ENCODE data around the gene STRC. TPM values are rescaled to one million over a fixed set of nuclear protein-coding genes. Genes with fewer than 3 reads are reported as not detected.
"Not testable (repeated sequence)": the region's sequence is repeated elsewhere in the genome, so short reads cannot be mapped to it uniquely, and the experiment has no call there.

STRC gene
- total RNA-seq (2013): 0.12 TPM
- polyA plus RNA-seq: under 1 TPM in 1 of 3 donors, not detected in 2; 0.37 TPM
- 0.08 and 0.14 TPM in 2 replicates for polyA minus RNA-seq
- total RNA-seq: 0 to 1.0 (median 0.08) reads per million in 11 experiments

GRCh38 chr15:43618700-43619099 is at the start of gene STRC:
Gene STRC, minus strand, starts transcription at chr15:43618800. Its CDS starts 78 bp downstream, at chr15:43618722.
- H3K4me1 Mint-ChIP-seq; H3K4me2 ChIP-seq (replicated peaks; ENCODE audit: extremely low read depth, low read length, poor library complexity, severe bottlenecking); H3K27ac Mint-ChIP-seq; H3K36me3 Mint-ChIP-seq; H3K4me1 ChIP-seq (ENCODE audit: control insufficient read depth in 1 of 2, insufficient read depth in 2 of 2, low read length in 2 of 2); intact Hi-C loops (cut with micrococcal nuclease); H3K27me3 ChIP-seq (ENCODE audit: control insufficient read depth in 2 of 2, insufficient read depth in 2 of 2, low read length in 2 of 2); H3K36me3 ChIP-seq (replicated peaks in 1 of 2; ENCODE audit: control insufficient read depth in 1 of 2, insufficient read depth in 2 of 2, low read length in 2 of 2); H3K9me3 Mint-ChIP-seq; H3K27ac ChIP-seq (ENCODE audit: low read depth in 1 of 2, low read length in 2 of 2); H3K9me3 ChIP-seq (replicated peaks in 1 of 2; ENCODE audit: control insufficient read depth in 1 of 2, insufficient read depth in 1 of 2, low read length in 2 of 2); H4K20me1 ChIP-seq (ENCODE audit: insufficient read depth, low read length); H3K79me2 ChIP-seq (ENCODE audit: insufficient read depth, low read length); H3K9ac ChIP-seq (ENCODE audit: insufficient read depth, low read length, poor library complexity, severe bottlenecking); H3K4me3 Mint-ChIP-seq; H2AFZ ChIP-seq (ENCODE audit: insufficient read depth, low read depth, low read length, poor library complexity, severe bottlenecking); DNase-seq; H3K4me3 ChIP-seq (replicated peaks in 1 of 3; ENCODE audit: low read depth in 2 of 3, low read length in 3 of 3): not testable (repeated sequence)
- no CpG with 5 or more reads among the region's 2 CpGs for WGBS (ENCODE audit: insufficient coverage)
- H3K27me3 Mint-ChIP-seq (ENCODE audit: low read depth in 3 of 3): peaks cover 7 to 14% (median 8%) of the 10 kb centered on the region in 3 donors

- H2AFZ ChIP-seq (ENCODE audit: insufficient read depth, low read depth, low read length, poor library complexity, severe bottlenecking); H3K79me2 ChIP-seq (ENCODE audit: insufficient read depth, low read length); H3K9me3 Mint-ChIP-seq; H3K4me1 Mint-ChIP-seq; intact Hi-C loops (cut with micrococcal nuclease); H3K27me3 Mint-ChIP-seq (ENCODE audit: low read depth in 3 of 3); H3K27ac Mint-ChIP-seq; H4K20me1 ChIP-seq (ENCODE audit: insufficient read depth, low read length); H3K9me3 ChIP-seq (replicated peaks in 1 of 2; ENCODE audit: control insufficient read depth in 1 of 2, insufficient read depth in 1 of 2, low read length in 2 of 2); H3K4me3 ChIP-seq (replicated peaks in 1 of 3; ENCODE audit: low read depth in 2 of 3, low read length in 3 of 3); H3K4me2 ChIP-seq (replicated peaks; ENCODE audit: extremely low read depth, low read length, poor library complexity, severe bottlenecking); H3K36me3 ChIP-seq (replicated peaks in 1 of 2; ENCODE audit: control insufficient read depth in 1 of 2, insufficient read depth in 2 of 2, low read length in 2 of 2); H3K9ac ChIP-seq (ENCODE audit: insufficient read depth, low read length, poor library complexity, severe bottlenecking); DNase-seq; H3K27me3 ChIP-seq (ENCODE audit: control insufficient read depth in 2 of 2, insufficient read depth in 2 of 2, low read length in 2 of 2); H3K36me3 Mint-ChIP-seq; H3K4me1 ChIP-seq (ENCODE audit: control insufficient read depth in 1 of 2, insufficient read depth in 2 of 2, low read length in 2 of 2); H3K4me3 Mint-ChIP-seq; H3K27ac ChIP-seq (ENCODE audit: low read depth in 1 of 2, low read length in 2 of 2): not testable (repeated sequence)
- WGBS (ENCODE audit: insufficient coverage): no CpG with 5 or more reads among the region's 1 CpG
These were observed 47.6 kb upstream of the STRC start for GRCh38 chr15:43666177-43666576.

- H3K27me3 ChIP-seq (ENCODE audit: control insufficient read depth in 2 of 2, insufficient read depth in 2 of 2, low read length in 2 of 2); H3K27ac ChIP-seq (ENCODE audit: low read depth in 1 of 2, low read length in 2 of 2); H3K4me3 Mint-ChIP-seq; H3K36me3 Mint-ChIP-seq; H4K20me1 ChIP-seq (ENCODE audit: insufficient read depth, low read length); H3K4me1 Mint-ChIP-seq; H3K79me2 ChIP-seq (ENCODE audit: insufficient read depth, low read length); H3K4me1 ChIP-seq (ENCODE audit: control insufficient read depth in 1 of 2, insufficient read depth in 2 of 2, low read length in 2 of 2); H3K36me3 ChIP-seq (replicated peaks in 1 of 2; ENCODE audit: control insufficient read depth in 1 of 2, insufficient read depth in 2 of 2, low read length in 2 of 2); H3K4me2 ChIP-seq (replicated peaks; ENCODE audit: extremely low read depth, low read length, poor library complexity, severe bottlenecking); H2AFZ ChIP-seq (ENCODE audit: insufficient read depth, low read depth, low read length, poor library complexity, severe bottlenecking); H3K27me3 Mint-ChIP-seq (ENCODE audit: low read depth in 3 of 3); H3K9ac ChIP-seq (ENCODE audit: insufficient read depth, low read length, poor library complexity, severe bottlenecking); H3K27ac Mint-ChIP-seq; H3K9me3 ChIP-seq (replicated peaks in 1 of 2; ENCODE audit: control insufficient read depth in 1 of 2, insufficient read depth in 1 of 2, low read length in 2 of 2); intact Hi-C loops (cut with micrococcal nuclease); H3K4me3 ChIP-seq (replicated peaks in 1 of 3; ENCODE audit: low read depth in 2 of 3, low read length in 3 of 3); DNase-seq; H3K9me3 Mint-ChIP-seq: not testable (repeated sequence)
- no CpG with 5 or more reads among the region's 8 CpGs for WGBS (ENCODE audit: insufficient coverage)
These were observed 44.7 kb upstream of the STRC start for GRCh38 chr15:43663333-43663732.

- H3K27me3 ChIP-seq (ENCODE audit: control insufficient read depth in 2 of 2, insufficient read depth in 2 of 2, low read length in 2 of 2); H3K4me1 ChIP-seq (ENCODE audit: control insufficient read depth in 1 of 2, insufficient read depth in 2 of 2, low read length in 2 of 2); H3K4me3 ChIP-seq (replicated peaks in 1 of 3; ENCODE audit: low read depth in 2 of 3, low read length in 3 of 3); H3K4me3 Mint-ChIP-seq; H2AFZ ChIP-seq (ENCODE audit: insufficient read depth, low read depth, low read length, poor library complexity, severe bottlenecking); H3K4me2 ChIP-seq (replicated peaks; ENCODE audit: extremely low read depth, low read length, poor library complexity, severe bottlenecking); H3K27ac ChIP-seq (ENCODE audit: low read depth in 1 of 2, low read length in 2 of 2); H3K9ac ChIP-seq (ENCODE audit: insufficient read depth, low read length, poor library complexity, severe bottlenecking); DNase-seq; H3K9me3 Mint-ChIP-seq; H3K79me2 ChIP-seq (ENCODE audit: insufficient read depth, low read length); intact Hi-C loops (cut with micrococcal nuclease); H3K36me3 ChIP-seq (replicated peaks in 1 of 2; ENCODE audit: control insufficient read depth in 1 of 2, insufficient read depth in 2 of 2, low read length in 2 of 2); H3K9me3 ChIP-seq (replicated peaks in 1 of 2; ENCODE audit: control insufficient read depth in 1 of 2, insufficient read depth in 1 of 2, low read length in 2 of 2); H3K4me1 Mint-ChIP-seq; H3K27me3 Mint-ChIP-seq (ENCODE audit: low read depth in 3 of 3); H3K36me3 Mint-ChIP-seq; H3K27ac Mint-ChIP-seq; H4K20me1 ChIP-seq (ENCODE audit: insufficient read depth, low read length): not testable (repeated sequence)
- WGBS (ENCODE audit: insufficient coverage): no CpG with 5 or more reads among the region's 2 CpGs
These were observed 43.7 kb upstream of the STRC start for GRCh38 chr15:43662293-43662692.

Data from CD14-positive monocyte (primary cell).